GM03348 (cell line): ENCODE measurements around the gene RAB3C.
"Not testable (repeated sequence)": the region's sequence is repeated elsewhere in the genome, so short reads cannot be mapped to it uniquely, and the experiment has no call there.

ENCODE experiments used
- DNase-seq: peaks from one replicate; pipeline ENCODE4 v3.0.0; 2012; ENCODE audit warnings: low spot score

Gene RAB3C

DNA sequence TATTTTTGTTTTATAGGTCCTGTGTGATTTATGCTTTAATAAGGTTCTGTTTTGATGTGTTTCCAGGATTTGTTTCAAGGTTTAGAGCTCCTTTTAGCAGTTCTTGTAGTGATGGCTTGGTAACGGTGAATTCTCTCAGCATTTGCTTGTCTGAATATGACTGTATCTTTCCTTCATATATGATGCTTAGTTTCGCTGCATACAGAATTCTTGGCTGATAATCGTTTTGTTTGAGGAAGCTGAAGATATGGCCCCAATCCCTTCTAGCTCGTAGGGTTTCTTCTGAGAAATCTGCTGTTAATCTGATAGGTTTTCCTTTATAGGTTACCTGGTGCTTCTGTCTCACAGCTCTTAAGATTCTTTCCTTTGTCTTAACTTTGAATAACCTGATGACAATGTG lies 20.0 kb downstream of the RAB3C start:
- DNase-seq = not testable (repeated sequence)

DNA sequence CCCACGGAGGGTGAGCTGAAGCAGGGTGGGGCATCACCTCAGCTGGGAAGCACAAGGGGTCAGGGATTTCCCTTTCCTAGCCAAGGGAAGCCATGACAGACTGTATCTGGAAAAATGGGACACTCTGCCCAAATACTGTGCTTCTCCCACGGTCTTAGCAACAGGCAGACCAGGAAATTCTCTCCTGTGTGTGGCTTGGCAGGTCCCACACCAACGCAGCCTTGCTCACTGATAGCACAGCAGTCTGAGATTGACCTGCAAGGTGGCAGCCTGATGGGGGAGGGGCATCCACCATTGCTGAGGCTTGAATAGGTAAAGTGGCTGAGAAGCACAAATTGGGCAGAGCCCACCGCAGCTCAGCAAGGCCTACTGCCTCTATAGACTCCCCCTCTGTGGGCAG lies 23.2 kb downstream of the RAB3C start:
- DNase-seq = no peak

DNA sequence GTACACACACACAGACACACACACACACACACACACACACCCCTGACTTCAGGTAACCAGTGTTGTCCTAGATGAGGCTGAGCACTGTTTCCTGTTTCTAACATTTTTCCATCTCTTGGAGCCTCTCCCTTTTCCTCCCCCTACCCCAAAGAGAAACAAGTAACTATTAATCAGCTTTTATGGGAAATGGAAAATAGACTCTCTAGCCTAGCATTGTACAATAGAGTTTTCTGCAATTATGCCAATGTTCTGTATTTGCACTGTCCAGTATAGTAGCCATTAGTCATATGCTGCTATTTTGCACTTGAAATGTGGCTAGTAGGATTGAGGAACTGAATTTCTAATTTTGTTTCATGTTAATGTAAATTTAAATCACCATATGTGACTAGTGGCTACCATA lies 33.1 kb downstream of the RAB3C start:
- no peak for DNase-seq

GRCh38 chr5:58617241-58617640 lies 34.4 kb downstream of the RAB3C start:
- DNase-seq = no peak

DNA sequence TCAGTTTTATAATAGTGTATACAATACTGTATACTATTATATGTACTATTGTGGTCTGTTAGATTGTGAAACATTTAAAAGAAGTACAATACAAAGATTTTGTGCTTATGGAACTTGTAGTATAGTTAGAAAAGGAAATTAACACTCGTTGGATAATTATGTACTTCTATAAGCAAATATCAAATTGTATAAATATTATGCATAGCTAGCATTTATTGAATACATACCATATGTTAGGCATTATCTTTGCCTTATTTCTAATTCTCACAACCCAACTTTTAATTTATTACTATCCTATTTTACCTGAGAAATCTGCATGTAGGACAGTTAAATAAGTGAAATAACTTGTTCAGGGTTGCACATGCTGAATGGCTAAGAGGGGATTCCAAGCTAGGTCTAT lies 37.5 kb downstream of the RAB3C start:
- no peak for DNase-seq

DNA sequence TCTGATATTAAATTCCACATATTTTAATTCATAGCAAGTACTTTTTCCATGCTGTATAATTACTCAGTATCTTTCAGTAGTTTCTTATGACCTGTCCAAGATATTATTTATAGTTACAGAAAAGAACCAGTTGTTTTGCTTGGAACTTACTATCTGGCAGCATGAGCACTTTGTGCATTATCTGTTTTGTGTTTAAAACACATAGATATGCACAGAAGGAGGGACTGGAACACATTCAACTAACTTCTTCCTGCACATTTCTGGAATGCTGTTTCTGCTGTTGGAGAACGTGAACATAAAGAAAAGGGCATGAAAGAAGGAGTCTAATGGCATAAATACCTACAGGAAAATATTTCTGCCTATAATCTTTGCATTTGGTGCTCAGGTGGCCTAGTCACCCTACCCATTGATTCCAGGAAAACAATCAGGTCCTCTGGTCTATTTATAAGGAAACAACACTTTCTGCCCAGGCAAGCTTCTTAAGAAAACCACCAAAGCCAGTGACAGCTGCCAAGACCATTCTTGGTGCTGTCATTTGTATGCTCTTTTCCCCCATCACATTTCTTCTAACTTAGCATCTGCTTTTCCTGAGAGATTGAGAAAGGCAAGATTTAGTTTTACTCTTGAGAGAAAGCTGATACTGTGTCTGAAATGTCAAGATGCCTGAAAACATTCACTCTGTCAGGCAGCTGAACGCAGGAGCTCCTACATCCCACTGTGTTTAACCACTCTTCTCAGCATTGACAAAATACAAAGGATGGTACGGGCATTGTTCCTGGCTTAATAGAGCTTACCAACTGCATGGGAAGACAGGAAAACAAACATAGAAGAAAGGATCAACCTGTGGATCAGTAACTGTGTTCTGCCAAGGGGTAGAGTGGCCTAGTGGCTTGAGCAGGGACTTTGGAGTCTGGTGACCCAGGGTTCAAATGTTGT lies 40.3 kb downstream of the RAB3C start:
- no peak for DNase-seq

DNA sequence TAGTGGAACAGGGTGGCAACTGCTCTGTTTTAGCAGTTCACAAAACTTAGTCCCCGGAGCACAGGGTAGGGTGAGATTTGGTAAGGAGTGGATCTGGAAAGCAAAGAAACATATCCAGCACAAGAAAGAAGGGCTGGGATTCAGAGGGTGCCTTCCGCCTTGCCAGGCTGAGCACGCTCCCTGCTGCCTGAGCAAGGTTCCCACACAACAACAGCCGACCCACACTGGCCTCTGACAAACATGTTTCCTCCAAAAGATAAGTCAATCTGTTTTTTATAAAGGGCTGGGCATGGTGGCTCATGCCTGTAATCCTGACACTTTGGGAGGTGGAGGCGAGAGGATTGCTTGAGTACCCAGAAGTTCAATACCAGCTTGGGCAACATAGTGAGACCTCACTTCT lies 45.8 kb downstream of the RAB3C start:
- no peak for DNase-seq

DNA sequence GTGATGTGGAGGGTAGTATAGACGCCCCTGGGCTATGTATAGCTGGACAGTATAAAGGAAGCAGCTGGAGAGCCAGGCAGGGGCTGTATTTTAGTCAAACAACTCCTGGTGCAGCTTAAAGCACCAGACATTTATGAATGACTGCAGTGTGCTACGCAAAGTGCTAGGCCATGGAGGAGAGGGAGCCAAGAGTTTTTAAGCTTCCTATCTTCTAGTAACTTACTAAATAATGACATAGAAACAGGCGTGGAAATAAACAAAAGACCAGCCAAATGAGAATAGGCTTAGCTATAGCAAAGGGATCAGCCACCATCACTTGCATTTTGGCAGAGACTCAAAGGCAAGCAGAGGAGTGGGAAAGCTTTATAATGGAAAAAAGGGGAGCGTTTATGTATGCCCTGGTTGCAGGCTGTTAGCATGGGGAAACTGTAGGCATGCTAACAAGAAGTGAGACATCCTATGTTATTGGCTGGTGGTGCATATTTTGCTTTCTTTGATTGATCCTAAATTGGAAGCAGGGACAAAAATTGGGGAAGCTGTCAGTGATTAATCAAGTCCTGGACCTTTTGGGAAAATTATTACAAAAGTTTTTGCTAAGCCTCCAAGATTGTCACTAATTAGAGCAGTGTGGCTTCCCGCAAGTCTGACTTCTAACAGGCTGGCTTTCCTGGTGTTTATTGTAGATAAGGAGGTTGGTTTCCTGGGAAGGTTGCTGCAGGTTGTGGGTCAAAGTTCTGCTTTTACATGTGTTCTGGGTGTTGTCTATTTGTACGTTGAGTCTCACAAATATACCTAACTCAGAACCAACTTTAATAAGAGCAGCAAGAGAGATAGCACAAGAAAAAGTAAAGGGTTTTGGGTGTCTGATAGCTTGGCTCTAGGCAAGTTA lies 46.6 kb downstream of the RAB3C start:
- DNase-seq = no peak

DNA sequence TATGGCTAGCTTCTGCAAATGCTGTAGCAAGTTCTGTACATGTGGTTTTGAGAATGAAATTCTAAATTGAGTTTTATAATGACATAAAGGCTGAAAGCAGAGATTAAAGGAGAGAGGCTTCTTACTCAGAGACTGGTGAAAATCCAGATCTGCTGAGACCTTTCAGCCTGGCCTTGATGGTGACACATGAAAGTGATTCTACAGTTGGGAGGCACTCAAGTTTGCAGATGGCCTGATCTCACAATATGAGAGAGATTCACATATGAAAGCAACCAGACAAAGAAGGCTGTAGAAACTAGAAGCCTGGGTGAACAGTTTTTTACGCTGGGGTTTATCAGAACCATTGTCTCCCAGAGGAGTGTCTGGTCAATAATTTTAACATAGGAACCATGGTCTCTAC lies 49.0 kb downstream of the RAB3C start:
- no peak for DNase-seq

GRCh38 chr5:58635416-58635815 lies 52.5 kb downstream of the RAB3C start:
- no peak for DNase-seq

DNA sequence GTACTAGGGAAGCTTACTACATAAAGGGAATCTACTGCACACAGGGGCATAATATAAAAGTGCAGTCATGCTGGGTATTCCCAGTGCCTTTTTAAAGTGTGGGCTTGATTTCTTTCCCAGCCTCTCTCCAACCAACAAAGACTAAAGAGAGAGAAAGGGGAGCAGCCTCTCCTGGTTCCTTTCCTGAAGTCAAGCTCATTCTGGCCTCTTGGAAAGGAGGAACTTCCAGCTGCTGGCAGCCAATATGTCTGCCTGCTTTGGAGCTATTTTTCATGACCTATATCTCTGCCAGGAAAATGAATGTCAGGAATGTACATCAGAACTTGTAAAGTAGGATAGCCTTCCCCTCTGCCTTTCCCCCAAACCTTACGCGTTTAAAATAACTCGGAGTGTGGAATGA lies 57.1 kb downstream of the RAB3C start:
- no peak for DNase-seq

- no peak for DNase-seq
Observed at GRCh38 chr5:58641533-58641932, 58.7 kb downstream of the RAB3C start.

DNA sequence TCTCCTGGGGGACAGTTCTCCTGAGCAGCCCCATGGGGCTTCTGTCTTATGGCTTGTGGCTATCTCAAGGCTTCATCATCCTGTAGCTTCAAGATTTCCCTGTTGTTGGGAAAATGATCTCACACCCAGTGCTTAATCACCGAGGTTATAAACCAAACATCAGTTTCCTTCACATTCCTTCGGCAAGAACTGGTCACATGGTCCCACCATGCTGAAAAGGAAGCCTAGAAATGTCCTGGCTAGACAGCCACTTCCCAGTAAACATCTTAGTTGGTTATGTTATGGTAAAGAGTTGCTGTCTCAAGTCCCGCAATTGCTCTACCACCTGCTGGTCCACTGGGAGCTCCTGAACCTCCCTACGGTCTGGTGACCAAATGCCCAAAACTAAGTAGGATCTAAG lies 66.0 kb downstream of the RAB3C start:
- no peak for DNase-seq

- no peak for DNase-seq
Observed at GRCh38 chr5:58649716-58650115, 66.8 kb downstream of the RAB3C start.

- no peak for DNase-seq
Observed at GRCh38 chr5:58653521-58653920, 70.6 kb downstream of the RAB3C start.

GRCh38 chr5:58666141-58666540 lies 83.3 kb downstream of the RAB3C start:
- DNase-seq = no peak

DNA sequence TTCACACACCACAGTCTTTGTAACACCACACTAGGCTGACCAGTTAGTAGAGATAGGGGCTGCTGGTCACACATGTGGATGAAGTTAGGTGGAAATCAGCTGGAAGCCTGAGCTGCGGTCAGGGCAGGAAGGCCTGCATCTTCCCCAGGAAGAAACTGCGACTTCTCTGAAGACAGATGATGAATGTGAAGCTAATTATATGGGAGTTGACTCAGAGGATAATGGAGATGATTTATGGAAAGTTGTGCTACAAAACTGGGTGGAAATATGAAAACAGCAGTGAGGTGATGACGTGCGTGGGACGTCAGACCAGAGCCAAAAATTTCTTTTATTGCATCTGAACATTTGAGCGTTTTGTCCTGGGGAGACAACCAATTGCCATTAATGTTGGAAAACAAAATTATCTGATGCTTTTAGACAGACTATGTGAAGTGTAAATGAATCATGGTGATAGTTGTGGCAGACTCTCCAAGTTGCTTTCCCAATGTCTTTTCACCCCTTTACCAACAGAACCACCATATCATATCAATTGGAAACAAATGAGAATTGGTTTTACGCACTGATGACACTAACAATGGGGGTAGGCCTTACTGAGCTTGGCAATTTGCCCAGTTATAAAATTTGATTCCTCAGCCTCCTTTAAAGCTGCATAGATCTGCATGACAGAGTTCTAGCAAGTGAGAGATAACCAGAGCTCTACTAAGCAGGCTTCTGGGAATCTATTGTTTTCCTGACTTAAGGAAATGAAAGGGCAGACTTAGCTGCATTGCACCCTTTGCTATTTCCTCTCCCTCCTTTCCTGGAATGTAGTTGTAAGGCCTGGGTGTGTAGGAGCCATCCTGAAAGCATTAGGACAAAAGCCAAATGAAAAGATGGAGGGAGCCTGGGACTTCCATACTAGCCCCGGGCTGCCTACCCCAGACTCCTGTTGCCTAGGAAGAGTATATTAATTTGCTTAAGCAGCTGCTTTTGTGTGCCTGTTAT lies 84.0 kb downstream of the RAB3C start:
- no peak for DNase-seq

DNA sequence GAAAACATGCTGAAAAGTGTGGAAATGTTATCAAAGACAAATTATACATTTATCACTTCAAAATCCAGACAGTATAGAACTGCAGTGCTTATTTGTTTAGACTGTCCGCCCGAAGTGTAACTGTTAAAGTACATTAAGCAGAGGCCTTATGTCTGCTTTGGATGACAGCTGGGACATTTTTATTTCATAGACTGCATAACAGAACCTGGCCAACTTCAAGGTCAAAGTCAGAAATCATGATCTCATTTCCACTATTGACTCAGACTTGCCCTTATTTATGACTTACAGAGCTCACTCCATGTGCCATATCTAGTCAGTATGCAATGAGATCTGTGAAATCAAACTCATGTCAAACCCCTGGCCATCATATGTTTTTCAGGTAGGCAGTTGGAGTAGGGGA lies 87.7 kb downstream of the RAB3C start:
- DNase-seq = no peak

DNA sequence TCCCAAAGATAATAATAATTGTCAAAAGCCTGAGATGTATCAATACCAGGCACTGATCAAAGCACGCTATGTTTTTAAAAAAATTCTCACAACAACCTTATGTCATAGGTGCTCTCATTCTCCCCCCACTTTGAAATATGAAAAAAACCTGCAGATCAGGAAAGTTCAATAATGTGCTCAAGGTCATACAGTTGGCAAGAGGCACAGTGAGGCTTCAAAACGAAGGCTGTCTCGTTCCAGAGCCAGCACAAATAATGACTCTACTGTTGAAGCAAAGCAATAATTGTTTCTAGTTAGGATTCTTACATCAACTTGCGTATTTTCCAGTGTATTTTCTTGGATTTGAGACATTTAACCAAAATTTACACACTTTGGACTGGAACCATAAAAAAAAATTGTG lies 88.3 kb downstream of the RAB3C start:
- DNase-seq = no peak

- no peak for DNase-seq
Observed at GRCh38 chr5:58672521-58672920, 89.6 kb downstream of the RAB3C start.

DNA sequence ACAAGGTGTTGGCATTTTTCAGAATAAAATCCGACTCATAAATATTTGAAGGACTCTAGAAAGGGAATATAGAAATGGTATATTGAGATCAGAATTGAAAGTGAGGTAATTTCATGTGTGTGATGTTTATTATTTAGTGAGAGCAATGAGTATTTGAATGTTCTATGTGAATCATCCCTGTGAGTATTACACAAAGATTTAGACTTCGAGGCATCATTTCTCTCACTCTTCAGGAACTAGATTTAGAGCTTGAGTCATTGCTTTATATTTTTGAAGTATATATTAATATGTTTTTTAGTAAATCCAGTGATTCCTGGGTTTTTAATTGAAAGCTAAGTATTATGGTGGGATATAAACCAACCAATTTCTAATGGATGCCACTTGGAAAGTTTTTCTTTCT lies 91.2 kb downstream of the RAB3C start:
- DNase-seq = no peak

GRCh38 chr5:58674711-58675110 lies 91.8 kb downstream of the RAB3C start:
- DNase-seq = no peak
